ENCODE results near the gene FHIT.

GRCh38 chr3:59885899-59886400, 1365.3 kb downstream of the FHIT start:
- TF ChIP-seq CTCF (IDR thresholded peaks at IDR 0.05) (no peak), EP300 (IDR thresholded peaks at IDR 0.05) (no peak), POLR2AphosphoS5 (IDR thresholded peaks at IDR 0.05) (no peak), POLR2A (IDR thresholded peaks at IDR 0.05) (no peak)
